Hepatocyte (in vitro differentiated cells): Measurements from ENCODE around the gene CCDC188. TPM values are rescaled to one million over a fixed set of nuclear protein-coding genes. Genes with fewer than 3 reads are reported as not detected.

Experiments
- DNase-seq: peaks from one replicate; pipeline ENCODE4 v3.0.0-alpha.2; 2016; ENCODE audit warnings: low spot score
- H2AFZ ChIP-seq: fragments of 200-600 bp; sonication (generic); 2 replicates; pipeline ENCODE4 v1.6.0; 2016; ENCODE audit warnings: antibody characterized with exemption, mild to moderate bottlenecking
- H3K27ac ChIP-seq: fragments of 200-600 bp; sonication (generic); 2 replicates; pipeline ENCODE4 v1.5.1; 2016; ENCODE audit warnings: mild to moderate bottlenecking
- H3K27me3 ChIP-seq: fragments of 200-600 bp; sonication (generic); 2 replicates; pipeline ENCODE4 v1.6.1; 2016
- H3K36me3 ChIP-seq: fragments of 200-600 bp; sonication (generic); replicated peaks from 2 replicates; pipeline ENCODE4 v1.5.1; 2016; ENCODE audit warnings: low read depth; ENCODE audit not compliant: insufficient read depth
- H3K4me1 ChIP-seq: fragments of 200-600 bp; sonication (generic); 2 replicates; pipeline ENCODE4 v1.5.1; 2016; ENCODE audit warnings: mild to moderate bottlenecking, moderate library complexity; ENCODE audit not compliant: insufficient read depth
- H3K4me2 ChIP-seq: fragments of 200-600 bp; sonication (generic); 2 replicates; pipeline ENCODE4 v1.6.0; 2016
- H3K4me3 ChIP-seq: fragments of 200-600 bp; sonication (generic); 2 replicates; pipeline ENCODE4 v1.5.1; 2016; ENCODE audit warnings: mild to moderate bottlenecking
- H3K79me2 ChIP-seq: fragments of 200-600 bp; sonication (generic); 2 replicates; pipeline ENCODE4 v1.6.0; 2017; ENCODE audit warnings: mild to moderate bottlenecking
- H3K9me2 ChIP-seq: fragments of 200-600 bp; sonication (generic); replicated peaks from 2 replicates; pipeline ENCODE4 v1.6.0; 2017; ENCODE audit warnings: mild to moderate bottlenecking; ENCODE audit not compliant: insufficient read depth
- H3K9me3 ChIP-seq: fragments of 200-600 bp; sonication (generic); 2 replicates; pipeline ENCODE4 v1.5.1; 2016; ENCODE audit warnings: low read depth, mild to moderate bottlenecking
- H4K20me1 ChIP-seq: fragments of 200-600 bp; sonication (generic); 2 replicates; pipeline ENCODE4 v1.6.0; 2016; ENCODE audit warnings: mild to moderate bottlenecking; ENCODE audit not compliant: insufficient read depth, poor library complexity, severe bottlenecking
- CTCF ChIP-seq: fragments of 200-600 bp; sonication (generic); IDR thresholded peaks from 2 replicates; pipeline ENCODE4 v1.5.1; 2016; ENCODE audit warnings: antibody characterized with exemption, mild to moderate bottlenecking; ENCODE audit not compliant: poor library complexity
- EZH2 ChIP-seq: fragments of 200-600 bp; sonication (generic); IDR thresholded peaks from 2 replicates; pipeline ENCODE4 v1.6.1; 2016; ENCODE audit warnings: antibody characterized with exemption, mild to moderate bottlenecking, borderline replicate concordance
- EZH2phosphoT487 ChIP-seq: fragments of 200-600 bp; sonication (generic); IDR thresholded peaks from one replicate; pipeline ENCODE4 v1.6.1; 2018; ENCODE audit warnings: antibody characterized with exemption, mild to moderate bottlenecking, low read depth, moderate library complexity; ENCODE audit not compliant: unreplicated experiment, severe bottlenecking
- WGBS: methylation state at CpG from one replicate; pipeline ENCODE4 v1.1.6; 2016; ENCODE audit warnings: low lambda C conversion rate; ENCODE audit errors: missing lambda C conversion rate; 5-methylcytosine and 5-hydroxymethylcytosine counted together
- polyA plus RNA-seq: library from polyadenylated mRNA; unstranded; fragments of >200 nt; fragmentation: Nextera tagmentation; extraction: Ambion mirVana; gene quantifications from 2 replicates; pipeline ENCODE4 v1.2.1, GENCODE V29; 2016
- total RNA-seq: library from RNA; depleted of rRNA; stranded (reverse); fragments of >200 nt; gene quantifications from 2 replicates; pipeline ENCODE4 v1.2.3, GENCODE V29; 2014

The CCDC188 gene
- total and polyA plus RNA-seq, 2 experiments from 2014 or later, result not detected

- DNase-seq, result no peak
- no peaks in the 10 kb centered on the region for H4K20me1 ChIP-seq
- H3K4me3 ChIP-seq, result no peak overlapping the region
- H3K9me2 ChIP-seq, result no peaks in the 10 kb centered on the region
- 87% methylated on average over 8 of the region's 8 CpGs for WGBS
- no peaks in the 10 kb centered on the region for H3K4me1 ChIP-seq
- H3K9me3 ChIP-seq, result no peaks in the 10 kb centered on the region
- no peak for TF ChIP-seq CTCF
- no peak for TF ChIP-seq EZH2
- no peak for TF ChIP-seq EZH2phosphoT487
- H3K36me3 ChIP-seq, result no peaks in the 10 kb centered on the region
- H3K27ac ChIP-seq, result no peak overlapping the region
- no peak overlapping the region for H2AFZ ChIP-seq
- no peaks in the 10 kb centered on the region for H3K27me3 ChIP-seq
- no peaks in the 10 kb centered on the region for H3K79me2 ChIP-seq
- no peak overlapping the region for H3K4me2 ChIP-seq
Measured at GRCh38 chr22:20191803-20192202, 40.9 kb upstream of the CCDC188 start.

- no peaks in the 10 kb centered on the region for H3K9me3 ChIP-seq
- H3K27me3 ChIP-seq, result no peaks in the 10 kb centered on the region
- no peaks in the 10 kb centered on the region for H3K4me1 ChIP-seq
- no peaks in the 10 kb centered on the region for H3K79me2 ChIP-seq
- 79% methylated on average over 10 of the region's 10 CpGs for WGBS
- no peaks in the 10 kb centered on the region for H4K20me1 ChIP-seq
- H3K27ac ChIP-seq, result no peak overlapping the region
- TF ChIP-seq EZH2phosphoT487 (no peak), CTCF (no peak), EZH2 (no peak)
- no peaks in the 10 kb centered on the region for H3K9me2 ChIP-seq
- no peaks in the 10 kb centered on the region for H3K36me3 ChIP-seq
- H3K4me3 ChIP-seq, result no peak overlapping the region
- H3K4me2 ChIP-seq, result no peak overlapping the region
- DNase-seq, result no peak
- H2AFZ ChIP-seq, result no peak overlapping the region
Measured at GRCh38 chr22:20191000-20191515, 40.2 kb upstream of the CCDC188 start.

- no peak for TF ChIP-seq CTCF
- TF ChIP-seq EZH2phosphoT487, result no peak
- TF ChIP-seq EZH2, result no peak
- Histone ChIP-seq H3K27me3 (no peaks in the 10 kb centered on the region), H2AFZ (no peak overlapping the region), H3K9me3 (no peaks in the 10 kb centered on the region), H3K4me3 (no peak overlapping the region), H3K27ac (no peak overlapping the region), H3K9me2 (no peaks in the 10 kb centered on the region), H3K4me1 (no peaks in the 10 kb centered on the region), H3K79me2 (no peaks in the 10 kb centered on the region), H4K20me1 (no peaks in the 10 kb centered on the region), H3K4me2 (no peak overlapping the region), H3K36me3 (no peaks in the 10 kb centered on the region)
- WGBS, result 98% methylated on average over 6 of the region's 6 CpGs
- DNase-seq, result no peak
Measured at GRCh38 chr22:20188567-20188877, 37.7 kb upstream of the CCDC188 start.
